ENCODE data around the gene CD40LG. TPM values are rescaled to one million over a fixed set of nuclear protein-coding genes. Genes with fewer than 3 reads are reported as not detected.
A peak's percentile ranks its signal among the peaks of the same experiment; 100 is the strongest.

CD40LG gene
- total and polyA plus RNA-seq, 2 of the 13 experiments (the other 11 are each of a cell fraction or from before 2014, with no cell fraction given): not detected

DNA sequence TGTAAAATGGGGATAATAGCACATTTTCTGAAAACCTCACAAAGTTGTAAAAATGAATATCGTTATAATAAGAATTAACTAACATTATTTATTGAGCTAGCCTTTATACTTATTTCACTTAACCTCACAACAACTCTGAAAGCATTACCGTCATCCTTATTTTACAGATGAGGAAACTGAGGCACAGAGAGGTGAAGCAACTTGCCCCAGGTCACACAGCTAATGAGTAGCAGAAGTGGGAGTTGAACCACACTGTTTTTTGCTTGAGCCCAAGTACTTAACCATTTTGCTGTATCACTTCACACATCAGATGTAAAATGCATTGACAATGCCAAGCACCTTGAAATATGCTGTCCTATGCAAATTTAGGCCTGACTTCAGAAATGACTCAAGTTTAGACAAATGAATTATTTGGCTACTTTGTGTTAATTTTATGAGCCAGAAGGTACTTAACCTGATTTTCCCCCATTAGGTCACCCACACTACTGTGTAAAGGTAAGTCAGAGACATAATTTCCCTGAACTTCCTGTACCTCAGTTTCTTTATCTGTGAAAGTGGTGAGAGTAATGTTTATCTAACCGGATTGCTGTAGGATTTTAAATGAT is 23.1 kb downstream of the CD40LG start:
- intact Hi-C loops (cut with micrococcal nuclease; ENCODE audit: unreplicated experiment) (no loop called here), in situ Hi-C loops (cut with HindIII; ENCODE audit: extremely low pct_ligation_motif_present, low pct_unique_long_range_greater_than_20kb) (no loop called here)
- DNase-seq (ENCODE audit: low spot score) (no peak), ATAC-seq (no peak), FAIRE-seq (no peak)
- ChIA-PET CTCF (ENCODE audit: low intra/inter-chr PET ratio, low total read pairs) (no interaction called here), POLR2A (no interaction called here)
- no peak overlapping the region for H3K4me3 ChIP-seq (replicated peaks in 1 of 3; ENCODE audit: insufficient read depth in 1 of 3, low read depth in 2 of 3, low read length in 3 of 3)
- H3K27ac ChIP-seq (ENCODE audit: extremely low read length, insufficient read depth, low read length): no peak overlapping the region
- H3K4me1 ChIP-seq (ENCODE audit: insufficient read depth, low read length): no peaks in the 10 kb centered on the region
- H3K36me3 ChIP-seq (replicated peaks in 1 of 2; ENCODE audit: control insufficient read depth in 1 of 2, insufficient read depth in 2 of 2, low read length in 2 of 2): no peaks in the 10 kb centered on the region
- no peak overlapping the region for H3K4me2 ChIP-seq (ENCODE audit: low read depth, low read length)
- H3K9ac ChIP-seq (ENCODE audit: insufficient read depth, low read depth, low read length): no peak overlapping the region
- H3K9me3 ChIP-seq (ENCODE audit: low read length): no peaks in the 10 kb centered on the region
- no peaks in the 10 kb centered on the region for H4K20me1 ChIP-seq (ENCODE audit: insufficient read depth, low read length)
- no peaks in the 10 kb centered on the region for H3K79me2 ChIP-seq (ENCODE audit: insufficient read depth, low read length)
- H3K27me3 ChIP-seq (ENCODE audit: control insufficient read depth in 1 of 2, insufficient read depth in 2 of 2, low read length in 2 of 2): no peaks in the 10 kb centered on the region
- BruUV-seq (replicated peaks): no TSS peak
- no peak overlapping the region for H2AFZ ChIP-seq (ENCODE audit: low read length)
- TF ChIP-seq MAFK (conservative IDR thresholded peaks at IDR 0.05 in 1 of 2, IDR thresholded peaks at IDR 0.05 in 1 of 2; ENCODE audit: low read length in 2 of 2) (peak; percentile 41 to 78; a peak in 3 of 4 replicates), MAFF (IDR thresholded peaks at IDR 0.05; ENCODE audit: low read depth, low read length) (peak; percentile 61)
- TF ChIP-seq, protein P1, sequence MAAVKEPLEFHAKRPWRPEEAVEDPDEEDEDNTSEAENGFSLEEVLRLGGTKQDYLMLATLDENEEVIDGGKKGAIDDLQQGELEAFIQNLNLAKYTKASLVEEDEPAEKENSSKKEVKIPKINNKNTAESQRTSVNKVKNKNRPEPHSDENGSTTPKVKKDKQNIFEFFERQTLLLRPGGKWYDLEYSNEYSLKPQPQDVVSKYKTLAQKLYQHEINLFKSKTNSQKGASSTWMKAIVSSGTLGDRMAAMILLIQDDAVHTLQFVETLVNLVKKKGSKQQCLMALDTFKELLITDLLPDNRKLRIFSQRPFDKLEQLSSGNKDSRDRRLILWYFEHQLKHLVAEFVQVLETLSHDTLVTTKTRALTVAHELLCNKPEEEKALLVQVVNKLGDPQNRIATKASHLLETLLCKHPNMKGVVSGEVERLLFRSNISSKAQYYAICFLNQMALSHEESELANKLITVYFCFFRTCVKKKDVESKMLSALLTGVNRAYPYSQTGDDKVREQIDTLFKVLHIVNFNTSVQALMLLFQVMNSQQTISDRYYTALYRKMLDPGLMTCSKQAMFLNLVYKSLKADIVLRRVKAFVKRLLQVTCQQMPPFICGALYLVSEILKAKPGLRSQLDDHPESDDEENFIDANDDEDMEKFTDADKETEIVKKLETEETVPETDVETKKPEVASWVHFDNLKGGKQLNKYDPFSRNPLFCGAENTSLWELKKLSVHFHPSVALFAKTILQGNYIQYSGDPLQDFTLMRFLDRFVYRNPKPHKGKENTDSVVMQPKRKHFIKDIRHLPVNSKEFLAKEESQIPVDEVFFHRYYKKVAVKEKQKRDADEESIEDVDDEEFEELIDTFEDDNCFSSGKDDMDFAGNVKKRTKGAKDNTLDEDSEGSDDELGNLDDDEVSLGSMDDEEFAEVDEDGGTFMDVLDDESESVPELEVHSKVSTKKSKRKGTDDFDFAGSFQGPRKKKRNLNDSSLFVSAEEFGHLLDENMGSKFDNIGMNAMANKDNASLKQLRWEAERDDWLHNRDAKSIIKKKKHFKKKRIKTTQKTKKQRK (IDR thresholded peaks at IDR 0.05; ENCODE audit: low read length): no peak
- 2% methylated on average over 3 of the region's 3 CpGs for WGBS (ENCODE audit: low lambda C conversion rate)

DNA sequence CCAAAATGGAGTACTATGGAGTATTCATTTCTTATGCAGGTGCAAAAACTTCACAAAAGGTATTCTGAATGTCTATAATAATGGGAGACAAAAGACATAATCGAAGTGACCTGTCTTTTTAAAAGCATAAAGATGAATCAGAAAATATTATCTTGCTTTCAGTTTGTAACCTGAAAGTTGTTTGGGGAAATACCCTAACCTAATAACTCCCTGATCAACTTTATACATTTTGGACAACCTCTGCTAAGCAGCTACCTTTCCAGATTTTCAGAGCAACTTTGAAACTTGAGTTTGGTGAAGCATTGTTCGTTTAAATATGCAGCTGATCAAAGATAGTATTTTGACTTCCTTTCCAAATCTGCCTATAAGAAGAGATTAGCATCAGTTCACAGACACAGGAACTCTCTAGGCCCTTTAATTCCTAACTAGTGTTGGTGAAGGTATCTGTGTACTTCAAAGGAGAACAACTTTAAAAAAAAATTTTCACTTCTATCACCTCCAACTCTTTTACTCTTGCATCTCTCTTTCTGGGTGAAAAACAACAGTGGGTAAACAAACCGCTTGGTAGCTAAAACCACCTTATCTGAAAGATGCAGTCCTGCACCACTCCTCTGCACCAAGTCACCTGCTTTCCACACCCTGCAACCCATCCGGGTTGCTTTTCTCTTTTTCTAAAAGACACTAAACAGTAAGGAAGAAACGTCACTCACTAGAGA is 26.5 kb downstream of the CD40LG start:
- BruUV-seq (replicated peaks): no TSS peak
- Histone ChIP-seq H3K4me1 (ENCODE audit: insufficient read depth, low read length) (no peaks in the 10 kb centered on the region), H3K27ac (ENCODE audit: extremely low read length, insufficient read depth, low read length) (no peak overlapping the region), H3K4me2 (ENCODE audit: low read depth, low read length) (no peak overlapping the region), H3K4me3 (replicated peaks in 1 of 3; ENCODE audit: insufficient read depth in 1 of 3, low read depth in 2 of 3, low read length in 3 of 3) (no peak overlapping the region), H3K27me3 (ENCODE audit: control insufficient read depth in 1 of 2, insufficient read depth in 2 of 2, low read length in 2 of 2) (no peaks in the 10 kb centered on the region), H3K9me3 (ENCODE audit: low read length) (no peaks in the 10 kb centered on the region), H3K79me2 (ENCODE audit: insufficient read depth, low read length) (no peaks in the 10 kb centered on the region), H4K20me1 (ENCODE audit: insufficient read depth, low read length) (no peaks in the 10 kb centered on the region), H3K36me3 (replicated peaks in 1 of 2; ENCODE audit: control insufficient read depth in 1 of 2, insufficient read depth in 2 of 2, low read length in 2 of 2) (no peaks in the 10 kb centered on the region), H2AFZ (ENCODE audit: low read length) (no peak overlapping the region), H3K9ac (ENCODE audit: insufficient read depth, low read depth, low read length) (no peak overlapping the region)
- DNase-seq (ENCODE audit: low spot score) (no peak), ATAC-seq (no peak), FAIRE-seq (no peak)
- intact Hi-C loops (cut with micrococcal nuclease; ENCODE audit: unreplicated experiment): no loop called here
- in situ Hi-C loops (cut with HindIII; ENCODE audit: extremely low pct_ligation_motif_present, low pct_unique_long_range_greater_than_20kb): no loop called here
- WGBS (ENCODE audit: low lambda C conversion rate): 10% methylated on average over 5 of the region's 5 CpGs
- CTCF ChIA-PET (ENCODE audit: low intra/inter-chr PET ratio, low total read pairs): no interaction called here
- POLR2A ChIA-PET: no interaction called here
- TF ChIP-seq, protein P2, sequence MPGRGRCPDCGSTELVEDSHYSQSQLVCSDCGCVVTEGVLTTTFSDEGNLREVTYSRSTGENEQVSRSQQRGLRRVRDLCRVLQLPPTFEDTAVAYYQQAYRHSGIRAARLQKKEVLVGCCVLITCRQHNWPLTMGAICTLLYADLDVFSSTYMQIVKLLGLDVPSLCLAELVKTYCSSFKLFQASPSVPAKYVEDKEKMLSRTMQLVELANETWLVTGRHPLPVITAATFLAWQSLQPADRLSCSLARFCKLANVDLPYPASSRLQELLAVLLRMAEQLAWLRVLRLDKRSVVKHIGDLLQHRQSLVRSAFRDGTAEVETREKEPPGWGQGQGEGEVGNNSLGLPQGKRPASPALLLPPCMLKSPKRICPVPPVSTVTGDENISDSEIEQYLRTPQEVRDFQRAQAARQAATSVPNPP (CRISPR knock-in tag; IDR thresholded peaks at IDR 0.05): no peak
- TF ChIP-seq DMAP1 (CRISPR knock-in tag; IDR thresholded peaks at IDR 0.05) (no peak), ZNF350 (CRISPR knock-in tag; IDR thresholded peaks at IDR 0.05; ENCODE audit: borderline replicate concordance, low read depth) (no peak), SSRP1 (CRISPR knock-in tag; IDR thresholded peaks at IDR 0.05) (no peak)
- TF ChIP-seq, protein P3, sequence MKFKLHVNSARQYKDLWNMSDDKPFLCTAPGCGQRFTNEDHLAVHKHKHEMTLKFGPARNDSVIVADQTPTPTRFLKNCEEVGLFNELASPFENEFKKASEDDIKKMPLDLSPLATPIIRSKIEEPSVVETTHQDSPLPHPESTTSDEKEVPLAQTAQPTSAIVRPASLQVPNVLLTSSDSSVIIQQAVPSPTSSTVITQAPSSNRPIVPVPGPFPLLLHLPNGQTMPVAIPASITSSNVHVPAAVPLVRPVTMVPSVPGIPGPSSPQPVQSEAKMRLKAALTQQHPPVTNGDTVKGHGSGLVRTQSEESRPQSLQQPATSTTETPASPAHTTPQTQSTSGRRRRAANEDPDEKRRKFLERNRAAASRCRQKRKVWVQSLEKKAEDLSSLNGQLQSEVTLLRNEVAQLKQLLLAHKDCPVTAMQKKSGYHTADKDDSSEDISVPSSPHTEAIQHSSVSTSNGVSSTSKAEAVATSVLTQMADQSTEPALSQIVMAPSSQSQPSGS (CRISPR knock-in tag; IDR thresholded peaks at IDR 0.05): no peak
- TF ChIP-seq, protein P4, sequence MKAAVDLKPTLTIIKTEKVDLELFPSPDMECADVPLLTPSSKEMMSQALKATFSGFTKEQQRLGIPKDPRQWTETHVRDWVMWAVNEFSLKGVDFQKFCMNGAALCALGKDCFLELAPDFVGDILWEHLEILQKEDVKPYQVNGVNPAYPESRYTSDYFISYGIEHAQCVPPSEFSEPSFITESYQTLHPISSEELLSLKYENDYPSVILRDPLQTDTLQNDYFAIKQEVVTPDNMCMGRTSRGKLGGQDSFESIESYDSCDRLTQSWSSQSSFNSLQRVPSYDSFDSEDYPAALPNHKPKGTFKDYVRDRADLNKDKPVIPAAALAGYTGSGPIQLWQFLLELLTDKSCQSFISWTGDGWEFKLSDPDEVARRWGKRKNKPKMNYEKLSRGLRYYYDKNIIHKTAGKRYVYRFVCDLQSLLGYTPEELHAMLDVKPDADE (CRISPR knock-in tag; IDR thresholded peaks at IDR 0.05): no peak
